B cell (primary cell): ENCODE data around the gene DLK1. TPM values are rescaled to one million over a fixed set of nuclear protein-coding genes. Genes with fewer than 3 reads are reported as not detected.

Experiments
- ATAC-seq: fragments of 200-7000 bp; cut with Tn5 transposase; one replicate; pipeline ENCODE4 v1.10.0; 2021; ENCODE audit warnings: low read depth, mild to moderate bottlenecking, moderate number of reproducible peaks, moderate library complexity
- CTCF ChIA-PET: fragments of 350-600 bp; sonication (Branson Sonifier 250); formaldehyde crosslinking; loops from one replicate; lab custom pipeline; 2021; ENCODE audit warnings: antibody characterized with exemption, inconsistent platforms; lab: Charles Lee
- POLR2A ChIA-PET: fragments of 350-600 bp; sonication (Branson Sonifier 250); formaldehyde crosslinking; loops from one replicate; lab custom pipeline; 2021; ENCODE audit warnings: antibody characterized with exemption; lab: Charles Lee
- DNase-seq: peaks from one replicate; pipeline ENCODE4 v3.0.0; 2013
- H2AFZ ChIP-seq: 2 replicates; pipeline ENCODE4 v1.6.1; 2012; ENCODE audit warnings: mild to moderate bottlenecking, low read depth, low read length; ENCODE audit not compliant: insufficient read depth, poor library complexity, severe bottlenecking
- H3K27ac ChIP-seq, 2 donors: 1 replicate in 1 of 2; 2 replicates in 1 of 2; pipeline ENCODE4 v1.5.1; 2012 to 2013; ENCODE audit warnings: low read length in 2 of 2, mild to moderate bottlenecking in 2 of 2, moderate library complexity in 1 of 2
- H3K27me3 ChIP-seq, 4 experiments: fragments of 200-600 bp in 1 of 4; sonication (generic) in 1 of 4; replicated peaks in 1 of 4; 1 replicate in 2 of 4; 2 replicates in 2 of 4; pipeline versions ENCODE4 v1.6.1 to v1.7.0; 2013 to 2016; ENCODE audit warnings: low read length in 3 of 4, mild to moderate bottlenecking in 2 of 4, mixed read lengths in 1 of 4, moderate library complexity in 1 of 4; ENCODE audit not compliant: insufficient read depth in 4 of 4, control insufficient read depth in 3 of 4; ENCODE audit errors: control extremely low read depth in 1 of 4
- H3K36me3 ChIP-seq, 2 experiments: replicated peaks in 1 of 2; 1 replicate in 1 of 2; 2 replicates in 1 of 2; pipeline versions ENCODE4 v1.6.1 to v1.7.1; 2013; ENCODE audit warnings: low read length in 1 of 2; ENCODE audit not compliant: insufficient read depth in 2 of 2, control insufficient read depth in 1 of 2; ENCODE audit errors: control extremely low read depth in 1 of 2, extremely low read depth in 1 of 2
- H3K4me1 ChIP-seq, 2 donors: fragments of 200-600 bp in 1 of 2; sonication (generic) in 1 of 2; 1 replicate in 1 of 2; 2 replicates in 1 of 2; pipeline versions ENCODE4 v1.5.1 to v1.6.1; 2013 to 2017; ENCODE audit warnings: low read length in 2 of 2; ENCODE audit not compliant: control insufficient read depth in 2 of 2, insufficient read depth in 2 of 2
- H3K4me2 ChIP-seq: replicated peaks from 2 replicates; pipeline ENCODE3; 2012; ENCODE audit warnings: mild to moderate bottlenecking, low read depth, low read length; ENCODE audit not compliant: poor library complexity, severe bottlenecking
- H3K4me3 ChIP-seq, 5 experiments: fragments of 200-600 bp in 1 of 5; sonication (generic) in 1 of 5; 1 replicate in 3 of 5; 2 replicates in 2 of 5; pipeline versions ENCODE4 v1.5.1 to v1.7.0; 2011 to 2016; ENCODE audit warnings: low read length in 4 of 5, mild to moderate bottlenecking in 4 of 5, low read depth in 2 of 5, control low read depth in 1 of 5, moderate library complexity in 1 of 5; ENCODE audit not compliant: insufficient read depth in 1 of 5; ENCODE audit errors: control extremely low read depth in 1 of 5, extremely low read depth in 1 of 5
- H3K79me2 ChIP-seq: fragments of 200-600 bp; sonication (generic); one replicate; pipeline ENCODE4 v1.6.0; 2016; ENCODE audit warnings: low read length; ENCODE audit not compliant: control insufficient read depth, insufficient read depth
- H3K9ac ChIP-seq: fragments of 200-600 bp; sonication (generic); 2 replicates; pipeline ENCODE4 v1.6.1; 2017; ENCODE audit warnings: mild to moderate bottlenecking, low read length, moderate library complexity
- H3K9me3 ChIP-seq, 3 donors: one replicate each; pipeline versions ENCODE4 v1.6.1 to v1.7.1; 2013; ENCODE audit warnings: low read length in 2 of 3; ENCODE audit not compliant: control insufficient read depth in 2 of 3, insufficient read depth in 1 of 3; ENCODE audit errors: control extremely low read depth in 1 of 3
- H4K20me1 ChIP-seq: 2 replicates; pipeline ENCODE4 v1.6.0; 2012; ENCODE audit warnings: mild to moderate bottlenecking, low read length; ENCODE audit not compliant: insufficient read depth, control insufficient read depth, poor library complexity, severe bottlenecking
- H3K27ac Mint-ChIP-seq: one replicate; pipeline ENCODE4 v1.8.0; 2021; ENCODE audit warnings: mixed read lengths
- H3K27me3 Mint-ChIP-seq: one replicate; pipeline ENCODE4 v1.8.0; 2021; ENCODE audit warnings: mixed read lengths
- H3K4me1 Mint-ChIP-seq: one replicate; pipeline ENCODE4 v1.8.0; 2021; ENCODE audit warnings: mixed read lengths
- H3K4me3 Mint-ChIP-seq: one replicate; pipeline ENCODE4 v1.8.0; 2021; ENCODE audit warnings: mixed read lengths
- H3K9me3 Mint-ChIP-seq: one replicate; pipeline ENCODE4 v1.8.0; 2022; ENCODE audit warnings: mixed read lengths; ENCODE audit not compliant: insufficient read depth
- EZH2 ChIP-seq: IDR thresholded peaks from 2 replicates; pipeline ENCODE4 v1.6.1; 2012; ENCODE audit warnings: borderline replicate concordance, low read depth, mild to moderate bottlenecking, moderate library complexity, low read length; ENCODE audit not compliant: insufficient read depth, poor library complexity, severe bottlenecking
- WGBS: methylation state at CpG from one replicate; pipeline ENCODE4 v1.1.5; 2013; ENCODE audit warnings: missing lambda C conversion rate; ENCODE audit not compliant: insufficient coverage; 5-methylcytosine and 5-hydroxymethylcytosine counted together
- intact Hi-C: fragments of 100-400 bp; cut with micrococcal nuclease; formaldehyde crosslinking; loops from one replicate; pipeline ENCODE4 v1.10.0; 2022
- polyA plus RNA-seq: library from polyadenylated mRNA; depleted of rRNA; stranded (reverse); fragments of >200 nt; gene quantifications from 2 replicates; pipeline ENCODE4 v1.2.3, GENCODE V29; 2012
- total RNA-seq, 2 donors: library from RNA; stranded (reverse); fragments of 120-200 nt in 1 of 2; gene quantifications; 1 replicate in 1 of 2; 2 replicates in 1 of 2; pipeline versions ENCODE4 v1.2.3 to v1.2.4, GENCODE V29; 2013 to 2022
- TF ChIP-seq, protein P1 (sequence below): fragments of 200-600 bp; IDR thresholded peaks from one replicate; pipeline ENCODE4 v1.8.0; 2022; ENCODE audit warnings: antibody characterized with exemption, mild to moderate bottlenecking

Gene DLK1
- total and polyA plus RNA-seq, 2 donors (not counting 1 experiment from before 2014, with no cell fraction given): not detected

GRCh38 chr14:100692256-100692655, 34.4 kb upstream of the DLK1 start:
- Histone ChIP-seq H3K9me3 (no peaks in the 10 kb centered on the region), H3K79me2 (no peaks in the 10 kb centered on the region), H3K27me3 (peaks cover 0 to 3% (median 0%) of the 10 kb centered on the region in 4 experiments), H3K4me1 (no peaks in the 10 kb centered on the region), H2AFZ (no peak overlapping the region), H4K20me1 (no peaks in the 10 kb centered on the region), H3K4me2 (no peak overlapping the region), H3K9ac (no peak overlapping the region), H3K4me3 (no peak overlapping the region), H3K36me3 (no peaks in the 10 kb centered on the region), H3K27ac (no peak overlapping the region)
- ATAC-seq: no peak
- intact Hi-C loops: no loop called here
- no peaks in the 10 kb centered on the region for H3K9me3 Mint-ChIP-seq
- POLR2A ChIA-PET: no interaction called here
- no peak overlapping the region for H3K4me3 Mint-ChIP-seq
- DNase-seq: no peak
- TF ChIP-seq, protein P1, sequence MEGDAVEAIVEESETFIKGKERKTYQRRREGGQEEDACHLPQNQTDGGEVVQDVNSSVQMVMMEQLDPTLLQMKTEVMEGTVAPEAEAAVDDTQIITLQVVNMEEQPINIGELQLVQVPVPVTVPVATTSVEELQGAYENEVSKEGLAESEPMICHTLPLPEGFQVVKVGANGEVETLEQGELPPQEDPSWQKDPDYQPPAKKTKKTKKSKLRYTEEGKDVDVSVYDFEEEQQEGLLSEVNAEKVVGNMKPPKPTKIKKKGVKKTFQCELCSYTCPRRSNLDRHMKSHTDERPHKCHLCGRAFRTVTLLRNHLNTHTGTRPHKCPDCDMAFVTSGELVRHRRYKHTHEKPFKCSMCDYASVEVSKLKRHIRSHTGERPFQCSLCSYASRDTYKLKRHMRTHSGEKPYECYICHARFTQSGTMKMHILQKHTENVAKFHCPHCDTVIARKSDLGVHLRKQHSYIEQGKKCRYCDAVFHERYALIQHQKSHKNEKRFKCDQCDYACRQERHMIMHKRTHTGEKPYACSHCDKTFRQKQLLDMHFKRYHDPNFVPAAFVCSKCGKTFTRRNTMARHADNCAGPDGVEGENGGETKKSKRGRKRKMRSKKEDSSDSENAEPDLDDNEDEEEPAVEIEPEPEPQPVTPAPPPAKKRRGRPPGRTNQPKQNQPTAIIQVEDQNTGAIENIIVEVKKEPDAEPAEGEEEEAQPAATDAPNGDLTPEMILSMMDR: no peak
- TF ChIP-seq EZH2: no peak
- no peak overlapping the region for H3K27ac Mint-ChIP-seq
- H3K27me3 Mint-ChIP-seq: peaks cover 7% of the 10 kb centered on the region
- no peaks in the 10 kb centered on the region for H3K4me1 Mint-ChIP-seq
- CTCF ChIA-PET: no interaction called here
- 96% methylated on average over 6 of the region's 6 CpGs for WGBS

GRCh38 chr14:100692859-100693558, 33.7 kb upstream of the DLK1 start:
- Mint-ChIP-seq H3K27ac (no peak overlapping the region), H3K9me3 (no peaks in the 10 kb centered on the region), H3K27me3 (peaks cover 7% of the 10 kb centered on the region), H3K4me1 (no peaks in the 10 kb centered on the region), H3K4me3 (no peak overlapping the region)
- peaks cover 0 to 3% (median 0%) of the 10 kb centered on the region in 4 experiments for H3K27me3 ChIP-seq
- H3K4me3 ChIP-seq: no peak overlapping the region
- DNase-seq (no peak), ATAC-seq (no peak)
- H3K36me3 ChIP-seq: no peaks in the 10 kb centered on the region
- TF ChIP-seq EZH2: no peak
- TF ChIP-seq, protein P1: no peak
- no peaks in the 10 kb centered on the region for H3K4me1 ChIP-seq
- ChIA-PET CTCF (no interaction called here), POLR2A (no interaction called here)
- no peaks in the 10 kb centered on the region for H4K20me1 ChIP-seq
- no peak overlapping the region for H3K4me2 ChIP-seq
- no peak overlapping the region for H3K9ac ChIP-seq
- WGBS: 84% methylated on average over 25 of the region's 27 CpGs
- H3K27ac ChIP-seq: no peak overlapping the region
- no peaks in the 10 kb centered on the region for H3K79me2 ChIP-seq
- H2AFZ ChIP-seq: no peak overlapping the region
- intact Hi-C loops: no loop called here
- no peaks in the 10 kb centered on the region for H3K9me3 ChIP-seq
